ENCODE data around the gene COL27A1. TPM values are rescaled to one million over a fixed set of nuclear protein-coding genes. Genes with fewer than 3 reads are reported as not detected.

COL27A1 gene
- total and polyA plus RNA-seq, 5 donors: 2.6 to 10.3 (median 8.4) TPM

DNA sequence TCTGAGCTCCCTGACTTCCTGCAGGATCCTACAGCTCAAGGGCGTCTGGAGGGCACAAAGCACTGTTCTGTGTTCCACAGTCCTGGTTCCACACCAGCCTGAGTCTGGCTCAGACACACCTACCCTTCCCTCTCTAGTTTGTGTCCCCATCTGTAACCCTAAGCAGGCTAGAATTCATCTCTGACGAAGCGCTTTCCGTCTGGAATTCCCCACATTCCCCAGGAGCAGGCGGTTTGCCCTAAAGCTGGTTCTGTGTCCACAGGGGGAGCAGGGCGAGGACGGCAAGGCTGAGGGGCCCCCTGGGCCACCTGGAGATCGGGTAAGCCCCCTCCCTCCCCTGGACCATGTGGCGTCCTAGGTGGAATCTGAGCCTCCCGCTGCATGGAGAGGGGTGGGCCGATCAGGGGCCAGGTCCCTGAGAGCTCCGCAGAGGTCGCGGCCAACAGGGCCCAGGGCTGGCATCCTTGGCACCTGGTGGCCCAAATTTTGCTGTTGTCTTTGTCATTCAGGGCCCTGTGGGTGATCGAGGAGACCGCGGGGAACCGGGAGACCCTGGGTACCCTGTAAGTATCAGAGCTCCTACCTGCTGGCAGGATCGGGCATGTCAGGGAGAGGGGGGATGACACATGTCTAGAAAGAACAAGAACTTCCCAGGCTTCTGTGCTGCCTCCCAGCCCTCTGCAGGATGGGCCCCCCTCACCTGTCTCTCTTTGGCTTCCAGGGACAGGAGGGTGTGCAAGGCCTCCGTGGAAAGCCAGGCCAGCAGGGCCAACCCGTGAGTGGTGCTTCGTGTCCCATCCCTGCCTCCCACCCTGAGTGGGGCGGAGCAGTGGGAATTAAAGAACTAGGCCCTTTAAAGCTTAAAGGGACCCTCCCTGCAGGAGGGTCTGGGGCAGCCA lies 133.1 kb downstream of the COL27A1 start:
- ATAC-seq: no peak
- Histone ChIP-seq H3K27me3 (ENCODE audit: control insufficient read depth, insufficient read depth) (no peaks in the 10 kb centered on the region), H3K27ac (ENCODE audit: low read length) (no peak overlapping the region), H3K9me3 (ENCODE audit: control insufficient read depth, low read length) (no peaks in the 10 kb centered on the region), H3K4me1 (ENCODE audit: control insufficient read depth, insufficient read depth, low read length) (no peaks in the 10 kb centered on the region), H3K4me3 (ENCODE audit: low read length) (no peak overlapping the region)
- intact Hi-C loops (cut with DNase I): no loop called here
- peak; percentile 5 to 43 (median 37) for DNase-seq
- WGBS: 76% methylated on average over 23 of the region's 23 CpGs

DNA sequence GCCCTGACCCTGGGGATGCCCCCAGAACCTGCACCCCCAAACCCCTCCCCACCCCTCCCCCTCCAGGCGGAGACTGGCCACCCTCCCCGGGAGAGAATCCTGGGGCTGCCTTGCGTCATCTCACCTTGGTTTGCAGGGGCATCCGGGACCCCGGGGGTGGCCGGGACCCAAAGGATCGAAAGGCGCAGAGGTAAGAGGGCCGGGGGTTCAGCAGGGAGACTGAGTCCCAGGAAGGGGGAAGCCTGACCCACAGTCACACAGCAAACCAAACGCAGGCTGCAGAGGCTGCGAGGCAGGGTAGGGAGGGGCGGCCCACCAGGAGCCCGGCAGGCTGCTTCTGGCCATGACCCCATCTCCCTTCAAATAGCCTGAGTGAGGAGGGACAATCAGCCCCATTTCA lies 133.8 kb downstream of the COL27A1 start:
- Histone ChIP-seq H3K4me1 (ENCODE audit: control insufficient read depth, insufficient read depth, low read length) (no peaks in the 10 kb centered on the region), H3K9me3 (ENCODE audit: control insufficient read depth, low read length) (no peaks in the 10 kb centered on the region), H3K4me3 (ENCODE audit: low read length) (no peak overlapping the region), H3K27ac (ENCODE audit: low read length) (no peak overlapping the region), H3K27me3 (ENCODE audit: control insufficient read depth, insufficient read depth) (no peaks in the 10 kb centered on the region)
- intact Hi-C loops (cut with DNase I): no loop called here
- ATAC-seq: no peak
- WGBS: 89% methylated on average over 13 of the region's 13 CpGs
- peak in 2 of 3 donors; percentile 3 to 59 for DNase-seq

DNA sequence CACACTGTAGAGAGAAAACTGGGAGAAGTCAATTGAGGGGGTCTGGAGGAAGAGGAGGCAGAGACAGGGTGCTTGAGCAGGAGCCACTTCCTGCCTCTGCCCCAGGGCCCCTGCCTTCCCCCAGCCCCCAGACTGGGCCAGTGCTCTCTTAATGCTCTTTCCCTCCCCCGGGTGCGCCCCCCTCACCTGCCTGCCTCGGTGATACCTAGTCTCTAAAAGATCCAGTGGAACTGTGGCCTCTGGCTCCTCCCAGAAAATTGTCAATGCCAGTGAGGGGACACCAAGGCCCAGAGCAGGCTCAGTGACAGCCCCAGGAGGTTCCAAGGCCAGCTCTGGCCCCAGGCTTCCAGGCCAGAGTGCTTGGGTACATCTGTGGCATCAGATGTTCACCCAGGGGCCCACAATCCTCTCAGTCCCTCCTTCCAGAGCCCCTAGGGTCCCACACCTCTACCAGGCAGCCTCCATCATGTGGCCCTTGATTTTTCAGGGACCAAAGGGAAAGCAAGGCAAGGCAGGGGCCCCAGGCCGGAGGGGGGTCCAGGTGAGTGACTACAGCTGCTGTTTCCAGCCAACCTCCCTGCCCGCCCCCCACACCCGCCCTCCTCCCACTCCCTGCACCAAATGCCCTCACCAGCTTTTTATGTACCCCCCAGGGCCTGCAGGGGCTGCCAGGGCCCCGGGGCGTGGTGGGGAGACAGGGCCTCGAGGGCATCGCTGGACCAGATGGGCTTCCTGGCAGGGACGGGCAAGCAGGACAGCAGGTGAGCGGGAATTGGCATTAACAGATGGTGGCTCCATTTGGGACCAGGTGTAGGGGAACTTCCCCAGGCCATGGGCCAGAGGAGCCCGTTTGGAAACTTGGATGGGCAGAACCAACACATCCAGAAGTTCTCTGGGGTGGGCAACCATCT lies 134.5 kb downstream of the COL27A1 start:
- H3K9me3 ChIP-seq (ENCODE audit: control insufficient read depth, low read length): no peaks in the 10 kb centered on the region
- H3K27me3 ChIP-seq (ENCODE audit: control insufficient read depth, insufficient read depth): no peaks in the 10 kb centered on the region
- intact Hi-C loops (cut with DNase I): loop anchor here in 3 of 4 donors (2.0 to 10.0 kb wide), 6 partner anchors 133 to 485 kb away; partner anchors contain the start of gene COL27A1 (in 2 of the 3)
- DNase-seq (peak; percentile 8 to 52 (median 40)), ATAC-seq (no peak)
- H3K4me3 ChIP-seq (ENCODE audit: low read length): no peak overlapping the region
- H3K4me1 ChIP-seq (ENCODE audit: control insufficient read depth, insufficient read depth, low read length): no peaks in the 10 kb centered on the region
- no peak overlapping the region for H3K27ac ChIP-seq (ENCODE audit: low read length)
- WGBS: 85% methylated on average over 13 of the region's 13 CpGs

DNA sequence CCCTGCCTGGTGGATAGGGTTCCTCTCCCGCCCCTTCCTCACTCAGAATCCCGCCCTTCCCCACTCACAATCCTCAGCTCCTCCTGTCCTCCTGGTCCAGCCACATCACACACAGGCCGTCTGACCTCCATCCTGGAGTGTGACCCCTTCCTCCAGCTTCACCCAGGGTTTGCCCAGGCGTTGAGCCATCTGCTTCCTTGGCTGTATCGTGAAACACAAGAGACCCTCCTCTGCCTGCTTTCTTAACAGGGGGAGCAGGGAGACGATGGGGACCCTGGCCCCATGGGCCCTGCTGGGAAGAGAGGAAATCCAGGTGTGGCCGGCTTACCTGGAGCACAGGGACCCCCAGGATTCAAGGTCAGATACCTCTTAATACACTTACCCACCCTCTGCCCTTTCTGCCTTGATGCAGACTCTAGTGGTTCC lies 135.2 kb downstream of the COL27A1 start:
- Histone ChIP-seq H3K27me3 (ENCODE audit: control insufficient read depth, insufficient read depth) (no peaks in the 10 kb centered on the region), H3K9me3 (ENCODE audit: control insufficient read depth, low read length) (no peaks in the 10 kb centered on the region), H3K4me1 (ENCODE audit: control insufficient read depth, insufficient read depth, low read length) (no peaks in the 10 kb centered on the region), H3K4me3 (ENCODE audit: low read length) (no peak overlapping the region), H3K27ac (ENCODE audit: low read length) (no peak overlapping the region)
- ATAC-seq (peak in 1 of 2 donors; percentile 7), DNase-seq (peak; percentile 6 to 47 (median 17))
- intact Hi-C loops (cut with DNase I): loop anchor here in 3 of 4 donors (2.0 to 10.0 kb wide), 6 partner anchors 133 to 486 kb away; partner anchors contain the start of gene COL27A1 (in 2 of the 3)
- WGBS: 61% methylated on average over 7 of the region's 7 CpGs

DNA sequence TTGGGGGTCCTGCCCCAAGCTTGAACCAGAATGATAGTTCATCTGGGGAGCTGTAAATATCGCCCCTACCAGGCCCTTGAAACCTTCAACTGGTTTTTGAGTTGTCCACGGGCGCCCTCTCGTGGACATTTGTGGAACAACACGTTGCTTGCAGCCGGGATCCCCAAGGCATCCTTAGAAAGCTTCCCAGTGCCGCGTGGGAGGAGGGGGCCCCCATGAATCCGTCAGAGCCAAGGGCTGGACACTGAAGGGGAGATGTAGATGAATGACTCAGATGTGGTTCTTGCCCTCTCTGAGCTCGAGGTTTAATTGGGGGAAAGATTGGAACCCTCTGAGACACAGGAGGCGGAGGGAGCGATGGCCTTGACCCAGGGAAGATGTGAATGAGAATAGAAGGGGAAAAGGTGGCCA lies 135.7 kb downstream of the COL27A1 start:
- Histone ChIP-seq H3K27me3 (ENCODE audit: control insufficient read depth, insufficient read depth) (no peaks in the 10 kb centered on the region), H3K27ac (ENCODE audit: low read length) (no peak overlapping the region), H3K9me3 (ENCODE audit: control insufficient read depth, low read length) (no peaks in the 10 kb centered on the region), H3K4me3 (ENCODE audit: low read length) (no peak overlapping the region), H3K4me1 (ENCODE audit: control insufficient read depth, insufficient read depth, low read length) (no peaks in the 10 kb centered on the region)
- ATAC-seq: peak; percentile 25 to 34
- peak; percentile 66 to 87 (median 87) for DNase-seq
- intact Hi-C loops (cut with DNase I): loop anchor here in 3 of 4 donors (2.0 to 10.0 kb wide), 6 partner anchors 134 to 486 kb away; partner anchors contain the start of gene COL27A1 (in 2 of the 3)
- 17% methylated on average over 12 of the region's 12 CpGs for WGBS

DNA sequence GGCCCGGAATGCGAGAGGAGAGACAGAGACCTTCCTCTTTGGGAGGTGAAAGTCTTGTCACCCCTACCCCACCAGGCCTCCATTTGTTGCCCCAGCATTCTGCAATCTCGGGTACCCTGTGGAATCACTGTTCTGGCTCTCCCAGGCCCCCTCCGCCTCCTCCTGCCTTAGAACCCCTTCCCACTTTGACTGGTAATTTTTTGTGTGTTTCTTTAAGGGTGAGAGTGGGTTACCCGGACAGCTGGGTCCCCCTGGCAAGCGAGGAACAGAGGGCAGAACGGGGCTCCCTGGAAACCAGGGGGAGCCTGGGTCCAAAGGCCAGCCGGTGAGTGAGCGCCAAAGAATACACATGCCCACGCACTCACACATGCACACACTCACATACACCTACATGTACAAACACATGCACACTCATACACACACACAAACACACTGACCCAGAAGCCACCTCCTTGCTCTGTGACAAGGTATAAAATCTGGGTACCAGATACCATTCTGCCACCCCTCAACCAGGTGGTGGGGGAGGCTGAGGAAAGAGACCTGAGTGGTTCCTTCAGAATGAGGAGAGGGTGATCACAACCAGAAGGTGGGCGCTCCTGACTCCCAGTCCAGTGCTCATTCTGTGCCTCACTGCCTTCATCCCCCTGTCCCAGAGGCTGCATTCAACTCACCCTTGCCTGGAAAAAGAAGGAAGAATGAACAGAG lies 136.7 kb downstream of the COL27A1 start:
- H3K27ac ChIP-seq (ENCODE audit: low read length): no peak overlapping the region
- ATAC-seq: no peak
- H3K9me3 ChIP-seq (ENCODE audit: control insufficient read depth, low read length): no peaks in the 10 kb centered on the region
- WGBS: 91% methylated on average over 11 of the region's 11 CpGs
- no peaks in the 10 kb centered on the region for H3K27me3 ChIP-seq (ENCODE audit: control insufficient read depth, insufficient read depth)
- H3K4me3 ChIP-seq (ENCODE audit: low read length): no peak overlapping the region
- peak in 2 of 3 donors; percentile 2 to 36 for DNase-seq
- intact Hi-C loops (cut with DNase I): loop anchor here in 3 of 4 donors (2.0 to 10.0 kb wide), 6 partner anchors 135 to 487 kb away; partner anchors contain the start of gene COL27A1 (in 2 of the 3)
- H3K4me1 ChIP-seq (ENCODE audit: control insufficient read depth, insufficient read depth, low read length): no peaks in the 10 kb centered on the region

DNA sequence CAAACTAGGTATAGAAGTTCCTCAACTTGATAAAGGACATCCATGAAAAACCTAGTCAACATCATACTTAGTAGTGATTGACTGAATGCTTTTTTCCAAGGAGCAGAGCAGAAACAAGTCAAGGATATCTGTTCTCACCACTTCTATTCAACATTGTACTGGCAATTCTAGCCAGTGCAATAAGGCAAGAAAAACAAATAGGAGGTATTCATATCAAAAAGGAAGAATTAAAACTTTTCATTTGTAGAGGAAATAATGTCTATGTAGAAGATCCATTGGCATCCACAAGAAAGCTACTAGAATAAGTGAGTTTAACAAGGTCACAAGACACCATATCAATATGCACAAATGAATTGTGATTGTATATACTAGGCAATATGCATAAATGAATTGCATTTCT lies 139.3 kb downstream of the COL27A1 start:
- Histone ChIP-seq H3K9me3 (ENCODE audit: control insufficient read depth, low read length) (no peaks in the 10 kb centered on the region), H3K27ac (ENCODE audit: low read length) (no peak overlapping the region), H3K27me3 (ENCODE audit: control insufficient read depth, insufficient read depth) (no peaks in the 10 kb centered on the region), H3K4me1 (ENCODE audit: control insufficient read depth, insufficient read depth, low read length) (no peaks in the 10 kb centered on the region), H3K4me3 (ENCODE audit: low read length) (no peak overlapping the region)
- intact Hi-C loops (cut with DNase I): loop anchor here in 3 of 4 donors (5.0 to 10.0 kb wide), 4 partner anchors 137 to 490 kb away; partner anchors contain the start of gene COL27A1 (in 1 of the 3)
- no peak for DNase-seq
- ATAC-seq: no peak

DNA sequence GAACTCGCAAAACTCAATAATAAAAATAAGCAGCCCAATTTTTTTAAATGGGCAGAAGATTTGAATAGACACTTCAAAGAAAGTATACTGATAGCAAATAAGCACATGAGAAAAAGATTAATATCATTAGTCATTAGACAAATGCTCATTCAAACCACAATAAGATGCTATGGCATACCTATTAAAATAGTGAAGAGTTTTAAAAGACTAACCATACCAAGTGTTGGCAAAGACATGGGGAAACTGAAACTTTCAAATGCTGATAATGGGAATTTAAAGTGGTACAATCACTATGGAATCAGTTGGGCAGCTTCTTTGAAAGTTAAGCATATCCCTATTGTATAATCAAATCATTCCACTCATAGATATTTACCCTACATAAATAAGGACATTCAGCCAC lies 141.0 kb downstream of the COL27A1 start:
- Histone ChIP-seq H3K27ac (ENCODE audit: low read length) (no peak overlapping the region), H3K27me3 (ENCODE audit: control insufficient read depth, insufficient read depth) (no peaks in the 10 kb centered on the region), H3K4me3 (ENCODE audit: low read length) (no peak overlapping the region), H3K9me3 (ENCODE audit: control insufficient read depth, low read length) (no peaks in the 10 kb centered on the region), H3K4me1 (ENCODE audit: control insufficient read depth, insufficient read depth, low read length) (no peaks in the 10 kb centered on the region)
- intact Hi-C loops (cut with DNase I): loop anchor here in 1 of 4 donors (10.0 kb wide), 1 partner anchor 492 kb away; no protein-coding TSS in a partner anchor
- ATAC-seq: no peak
- no peak for DNase-seq
- 96% methylated on average over 1 of the region's 1 CpG for WGBS

DNA sequence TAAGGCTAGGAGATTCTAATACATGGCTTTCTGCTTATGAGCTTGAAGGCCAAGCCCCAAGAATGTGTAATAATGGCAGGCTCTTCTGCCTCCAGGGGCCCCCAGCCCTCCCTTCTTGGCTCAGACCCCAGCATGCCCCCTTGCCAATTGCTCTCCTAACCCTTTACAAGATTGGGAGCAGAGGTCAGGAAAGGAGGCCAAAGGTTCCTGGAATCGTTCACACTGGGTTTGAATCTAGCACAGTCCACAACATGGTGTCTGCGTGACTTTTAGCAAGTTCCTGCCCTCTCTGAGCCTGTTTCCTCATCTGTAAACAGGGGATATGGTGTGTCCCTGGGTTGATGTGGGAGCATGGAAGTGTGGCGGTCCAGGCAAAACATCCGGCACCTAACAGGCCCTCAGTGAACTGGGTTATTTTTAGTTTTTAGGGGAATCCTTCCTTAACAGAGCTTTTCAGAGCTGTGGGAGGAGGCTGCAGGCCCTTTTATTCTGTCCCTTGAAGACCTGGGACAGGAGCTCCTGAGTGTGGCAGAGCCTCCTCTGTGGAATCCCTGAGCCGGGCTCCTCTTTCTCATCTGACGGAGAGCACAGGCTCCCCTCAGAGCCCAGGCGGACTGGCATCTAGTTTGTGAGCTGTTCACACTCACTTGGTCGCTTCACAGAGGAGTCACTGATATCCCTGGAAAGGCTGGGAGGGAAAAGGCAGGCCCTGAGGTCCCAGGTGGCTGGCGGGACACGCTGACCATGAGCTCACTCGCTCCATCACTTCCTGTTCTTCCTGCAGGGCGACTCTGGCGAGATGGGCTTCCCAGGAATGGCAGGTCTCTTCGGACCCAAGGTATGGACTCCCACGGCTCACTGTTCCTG lies 144.2 kb downstream of the COL27A1 start:
- DNase-seq: peak in 1 of 3 donors; percentile 2
- intact Hi-C loops (cut with DNase I): loop anchor here in 1 of 4 donors (10.0 kb wide), 1 partner anchor 495 kb away; no protein-coding TSS in a partner anchor
- 71% methylated on average over 15 of the region's 15 CpGs for WGBS
- Histone ChIP-seq H3K27me3 (ENCODE audit: control insufficient read depth, insufficient read depth) (no peaks in the 10 kb centered on the region), H3K4me1 (ENCODE audit: control insufficient read depth, insufficient read depth, low read length) (no peaks in the 10 kb centered on the region), H3K27ac (ENCODE audit: low read length) (no peak overlapping the region), H3K9me3 (ENCODE audit: control insufficient read depth, low read length) (no peaks in the 10 kb centered on the region), H3K4me3 (ENCODE audit: low read length) (no peak overlapping the region)
- ATAC-seq: peak; percentile 10 to 14
